GM18498 (cell line): ENCODE data around the gene ZMYM3.

Source experiments
- ATAC-seq: cut with Tn5 transposase; IDR thresholded peaks from one replicate; pipeline ENCODE4 v1.9.1; 2021; ENCODE audit warnings: mild to moderate bottlenecking, moderate library complexity; ENCODE audit not compliant: unreplicated experiment

ZMYM3 gene

GRCh38 chrX:71214604-71215337, 39.2 kb downstream of the ZMYM3 start:
- no peak for ATAC-seq

GRCh38 chrX:71214152-71214551, 39.8 kb downstream of the ZMYM3 start:
- no peak for ATAC-seq

- no peak for ATAC-seq
Observed at GRCh38 chrX:71212536-71212935, 41.4 kb downstream of the ZMYM3 start.

- no peak for ATAC-seq
Observed at GRCh38 chrX:71210816-71211215, 43.1 kb downstream of the ZMYM3 start.

GRCh38 chrX:71199252-71200008, 54.5 kb downstream of the ZMYM3 start:
- no peak for ATAC-seq

GRCh38 chrX:71198066-71198465, 55.9 kb downstream of the ZMYM3 start:
- peak; percentile 82 for ATAC-seq

GRCh38 chrX:71195964-71196649, 57.8 kb downstream of the ZMYM3 start:
- ATAC-seq: peak; percentile 60

- no peak for ATAC-seq
Observed at GRCh38 chrX:71191248-71191647, 62.7 kb downstream of the ZMYM3 start.
